GM21825 (cell line): Measurements from ENCODE around the gene AHRR.
A peak's percentile ranks its signal among the peaks of the same experiment; 100 is the strongest.

Experiments
- ATAC-seq: cut with Tn5 transposase; IDR thresholded peaks from one replicate; pipeline ENCODE4 v1.9.1; 2021; ENCODE audit warnings: mild to moderate bottlenecking, moderate library complexity; ENCODE audit not compliant: unreplicated experiment

AHRR gene

DNA sequence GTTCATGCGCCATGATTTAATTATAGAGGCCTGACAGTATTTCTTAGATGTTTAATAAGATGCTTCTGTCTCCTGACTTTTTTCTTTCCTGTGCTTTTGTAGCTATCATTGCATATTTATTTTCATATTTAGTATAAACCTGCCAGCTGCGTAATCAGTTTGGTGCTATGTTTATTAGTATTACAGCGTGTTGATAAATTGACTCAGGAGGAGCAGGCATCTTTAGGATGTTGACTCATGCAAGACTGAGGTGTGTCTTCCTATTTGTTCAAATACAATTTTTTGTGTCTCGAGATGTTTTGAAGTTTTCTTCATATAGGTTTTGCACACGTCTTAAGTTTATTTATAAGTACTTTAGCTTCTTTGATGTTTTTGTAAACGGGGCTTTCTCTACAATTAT lies 85.5 kb downstream of the AHRR start:
- ATAC-seq = no peak

- no peak for ATAC-seq
Measured at GRCh38 chr5:407801-408268, 86.3 kb downstream of the AHRR start.

DNA sequence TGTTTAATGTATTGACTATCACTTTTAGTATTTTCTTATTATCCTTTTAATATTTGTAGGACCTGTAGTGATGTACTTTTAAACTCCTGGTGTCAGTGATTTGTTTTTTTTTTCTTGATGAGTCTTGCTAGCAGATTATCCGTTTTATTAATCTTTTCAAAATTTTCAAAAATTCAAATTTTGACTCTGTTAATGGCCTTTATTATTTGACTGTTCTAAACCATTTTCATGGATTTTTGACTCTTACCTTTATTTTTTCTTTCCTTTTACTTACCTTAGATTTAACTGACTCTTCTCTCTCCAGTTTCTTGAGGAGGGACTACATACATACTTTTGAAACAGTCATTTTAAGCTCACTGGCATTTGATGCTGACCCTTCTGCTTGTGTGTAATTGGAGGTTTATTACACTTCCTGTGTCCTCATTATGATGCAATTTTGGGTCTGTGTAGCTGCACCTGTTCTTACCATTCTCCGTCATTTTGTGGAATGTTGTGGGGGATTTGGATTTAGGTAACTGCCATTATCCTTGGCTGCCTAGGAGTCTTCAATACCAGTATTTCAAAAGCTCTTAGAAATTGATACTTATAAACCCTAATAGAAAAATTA lies 89.5 kb downstream of the AHRR start:
- ATAC-seq = no peak

GRCh38 chr5:411728-412127 lies 90.2 kb downstream of the AHRR start:
- ATAC-seq = no peak

DNA sequence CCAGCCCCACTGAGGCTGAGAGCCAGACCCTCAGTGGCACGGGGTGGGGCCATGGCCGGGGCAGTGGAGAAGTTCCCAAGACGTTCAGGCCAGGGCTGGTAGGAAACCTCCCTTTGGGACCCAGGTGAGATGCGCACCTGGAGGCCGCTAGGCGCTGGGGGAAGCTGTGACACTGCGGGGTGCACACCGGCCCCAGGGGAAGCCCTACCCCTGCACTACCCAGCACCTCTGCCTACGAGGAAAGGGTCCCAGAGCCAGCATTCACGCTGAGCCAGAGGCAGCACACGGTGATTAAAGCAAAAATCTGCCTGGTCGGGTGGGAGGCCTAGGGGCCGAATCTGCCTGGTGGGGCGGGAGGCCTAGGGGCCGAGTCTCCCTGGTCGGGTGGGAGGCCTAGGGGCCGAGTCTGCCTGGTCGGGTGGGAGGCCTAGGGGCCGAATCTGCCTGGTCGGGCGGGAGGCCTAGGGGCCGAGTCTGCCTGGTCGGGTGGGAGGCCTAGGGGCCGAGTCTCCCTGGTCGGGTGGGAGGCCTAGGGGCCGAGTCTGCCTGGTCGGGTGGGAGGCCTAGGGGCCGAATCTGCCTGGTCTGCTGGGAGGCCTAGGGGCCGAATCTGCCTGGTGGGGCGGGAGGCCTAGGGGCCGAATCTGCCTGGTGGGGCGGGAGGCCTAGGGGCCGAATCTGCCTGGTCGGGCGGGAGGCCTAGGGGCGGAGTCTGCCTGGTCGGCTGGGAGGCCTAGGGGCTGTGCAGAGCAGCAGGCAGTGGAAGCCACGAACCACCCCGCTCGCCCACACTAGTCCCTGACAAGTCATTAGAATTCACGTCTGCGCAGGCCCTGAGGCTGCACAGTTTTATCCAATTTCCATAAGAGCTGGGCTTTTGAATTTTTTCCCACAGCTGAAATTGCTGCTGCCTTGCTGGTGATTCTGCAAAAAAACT lies 93.7 kb downstream of the AHRR start:
- ATAC-seq = peak; percentile 63

DNA sequence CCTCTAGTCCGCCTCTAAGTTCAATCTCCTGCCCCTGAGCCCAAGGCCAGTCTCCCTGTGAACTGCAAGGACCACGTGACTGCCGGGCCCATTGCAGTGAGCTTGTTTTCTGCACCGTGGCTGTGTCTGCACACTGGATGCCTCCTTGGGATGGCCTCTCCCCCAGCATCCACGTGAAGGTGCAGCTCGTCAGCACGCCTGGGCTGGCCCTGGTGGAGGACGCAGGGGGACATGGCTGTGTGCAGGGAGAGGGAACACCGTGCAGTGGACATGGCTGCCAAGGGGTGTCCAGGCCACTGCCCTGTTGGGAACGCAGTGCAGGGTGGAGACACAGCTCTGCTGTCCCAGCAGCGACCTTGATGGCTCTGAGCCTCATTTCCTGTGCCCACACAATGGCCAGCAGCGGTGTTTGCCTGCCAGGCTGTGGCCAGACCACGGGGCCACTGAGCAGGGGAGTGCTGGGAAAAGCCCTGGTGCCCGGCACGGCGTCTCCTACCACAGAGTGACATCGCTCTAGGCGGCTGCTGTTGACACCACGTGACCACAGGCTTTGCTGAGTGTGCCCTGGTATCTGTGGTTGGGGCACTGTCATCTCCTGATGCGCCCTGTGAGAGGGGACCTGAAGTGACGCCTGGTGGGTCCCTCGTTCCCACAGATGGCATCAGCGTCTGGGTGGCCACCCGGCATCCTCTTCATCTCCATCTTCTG lies 94.6 kb downstream of the AHRR start:
- no peak for ATAC-seq

DNA sequence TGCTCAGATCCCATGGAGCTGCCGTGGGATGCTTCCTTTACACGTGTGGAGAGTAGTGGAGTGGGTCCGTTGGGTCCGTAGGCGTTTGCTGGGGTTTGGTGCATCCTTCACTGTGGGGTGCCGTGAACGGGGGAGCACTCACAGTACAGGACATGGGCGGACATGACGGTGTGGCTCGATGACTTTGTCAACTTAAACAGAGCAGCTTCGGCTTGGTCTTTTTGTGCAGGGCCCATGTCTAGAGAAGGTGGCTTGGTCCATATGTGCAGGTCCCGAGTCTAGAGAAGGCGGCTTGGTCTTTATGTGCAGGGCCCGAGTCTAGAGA lies 95.1 kb downstream of the AHRR start:
- no peak for ATAC-seq

GRCh38 chr5:417301-418161 lies 96.0 kb downstream of the AHRR start:
- no peak for ATAC-seq

GRCh38 chr5:418162-419121 lies 96.9 kb downstream of the AHRR start:
- ATAC-seq = no peak

- no peak for ATAC-seq
Measured at GRCh38 chr5:419970-420369, 98.5 kb downstream of the AHRR start.

- ATAC-seq = no peak
Measured at GRCh38 chr5:420632-421286, 99.2 kb downstream of the AHRR start.

DNA sequence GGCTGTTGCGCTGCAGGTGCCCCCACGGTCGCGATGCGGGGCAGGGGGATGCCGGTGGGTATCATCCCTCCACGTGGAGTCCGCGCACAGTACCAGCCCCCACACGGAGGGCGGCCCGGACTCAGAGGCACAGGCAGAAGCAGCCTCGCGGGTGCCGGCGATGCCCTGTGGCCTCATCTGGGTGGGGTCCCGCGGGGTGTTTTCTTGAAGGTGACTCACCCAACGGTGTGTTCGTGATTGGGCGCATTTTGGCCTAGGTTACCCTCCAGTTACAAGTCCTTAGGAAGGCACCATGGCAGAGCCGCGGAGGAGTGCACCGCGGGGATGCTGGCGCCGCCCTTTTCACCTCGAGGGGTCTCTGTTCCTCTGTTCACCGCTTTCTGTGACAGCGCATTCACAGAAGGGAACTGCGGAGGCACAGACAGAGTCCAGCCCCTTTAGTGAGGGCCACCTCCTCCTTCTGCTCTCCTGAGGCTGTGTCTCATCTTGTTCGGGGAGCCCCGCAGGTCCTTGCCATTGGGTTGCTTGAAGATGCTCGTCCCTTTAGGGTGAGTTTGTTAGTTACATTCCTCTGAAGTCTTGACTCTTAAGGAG lies 99.9 kb downstream of the AHRR start:
- no peak for ATAC-seq

GRCh38 chr5:421901-422300 lies 100.4 kb downstream of the AHRR start:
- ATAC-seq = no peak

DNA sequence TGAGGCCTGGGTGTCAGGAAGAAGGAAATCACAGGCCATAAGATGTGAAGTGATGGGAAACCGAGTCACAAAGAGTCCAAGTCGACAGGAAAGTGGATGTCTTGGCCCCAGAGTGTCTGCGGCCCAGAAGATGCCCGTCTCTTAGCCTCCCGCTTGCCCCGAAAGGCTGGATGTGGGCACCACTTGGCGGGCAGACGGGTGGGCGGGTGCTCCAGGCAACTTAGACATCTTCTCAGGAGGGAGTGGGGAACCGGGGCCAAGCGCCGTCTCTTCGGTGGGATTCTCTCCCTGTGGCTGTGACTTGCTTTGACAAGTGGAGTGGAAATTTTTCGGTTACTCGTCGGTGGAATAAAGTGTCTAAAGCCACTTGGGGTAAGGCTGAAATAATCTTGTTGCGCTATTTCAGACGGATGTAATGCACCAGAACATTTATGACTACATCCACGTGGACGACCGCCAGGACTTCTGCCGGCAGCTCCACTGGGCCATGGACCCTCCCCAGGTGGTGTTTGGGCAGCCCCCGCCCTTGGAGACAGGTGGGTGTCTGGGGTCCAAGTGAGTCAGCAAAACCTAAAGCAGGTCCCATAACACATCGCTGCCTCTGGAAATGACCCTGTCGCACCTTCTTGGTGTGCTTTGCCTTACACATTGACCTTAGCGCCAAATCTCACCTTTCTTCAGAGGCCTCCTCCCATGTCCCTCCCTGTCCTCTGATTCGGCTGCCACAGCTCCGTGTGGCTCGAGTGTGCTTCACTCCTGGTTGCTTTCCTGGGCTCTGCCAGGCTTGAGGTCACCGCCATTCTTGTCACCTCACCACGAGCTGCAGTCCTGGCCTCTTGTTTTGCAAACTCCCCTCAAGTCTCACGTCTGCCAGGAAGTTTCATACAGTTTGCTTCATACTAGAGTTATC lies 101.1 kb downstream of the AHRR start:
- no peak for ATAC-seq

GRCh38 chr5:423233-423565 lies 101.7 kb downstream of the AHRR start:
- no peak for ATAC-seq

DNA sequence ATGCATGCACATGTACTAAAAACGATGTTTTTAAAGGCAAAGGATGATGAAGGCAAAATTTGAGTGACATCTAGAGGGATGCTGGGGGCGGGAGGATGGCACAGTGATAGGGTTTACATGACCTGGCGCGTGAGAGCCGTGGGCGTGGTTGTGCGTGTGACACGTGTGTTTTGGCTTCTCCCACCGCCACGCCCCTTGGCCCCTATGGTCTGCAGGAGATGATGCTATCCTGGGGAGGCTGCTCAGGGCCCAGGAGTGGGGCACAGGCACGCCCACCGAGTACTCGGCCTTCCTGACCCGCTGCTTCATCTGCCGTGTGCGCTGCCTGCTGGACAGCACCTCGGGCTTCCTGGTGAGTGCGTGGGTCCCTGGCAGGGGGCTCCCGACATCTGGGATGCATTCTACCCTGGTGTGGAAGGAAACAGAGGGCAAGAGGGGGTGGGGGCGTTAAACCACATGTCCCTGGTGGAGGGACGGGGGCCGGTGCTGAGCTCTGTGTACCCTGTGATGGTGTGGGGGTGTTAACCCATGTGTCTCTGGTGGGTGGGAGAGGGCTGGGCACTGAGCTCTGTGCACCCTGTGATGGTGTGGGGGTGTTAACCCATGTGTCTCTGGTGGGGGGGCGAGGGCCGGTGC lies 102.2 kb downstream of the AHRR start:
- no peak for ATAC-seq

DNA sequence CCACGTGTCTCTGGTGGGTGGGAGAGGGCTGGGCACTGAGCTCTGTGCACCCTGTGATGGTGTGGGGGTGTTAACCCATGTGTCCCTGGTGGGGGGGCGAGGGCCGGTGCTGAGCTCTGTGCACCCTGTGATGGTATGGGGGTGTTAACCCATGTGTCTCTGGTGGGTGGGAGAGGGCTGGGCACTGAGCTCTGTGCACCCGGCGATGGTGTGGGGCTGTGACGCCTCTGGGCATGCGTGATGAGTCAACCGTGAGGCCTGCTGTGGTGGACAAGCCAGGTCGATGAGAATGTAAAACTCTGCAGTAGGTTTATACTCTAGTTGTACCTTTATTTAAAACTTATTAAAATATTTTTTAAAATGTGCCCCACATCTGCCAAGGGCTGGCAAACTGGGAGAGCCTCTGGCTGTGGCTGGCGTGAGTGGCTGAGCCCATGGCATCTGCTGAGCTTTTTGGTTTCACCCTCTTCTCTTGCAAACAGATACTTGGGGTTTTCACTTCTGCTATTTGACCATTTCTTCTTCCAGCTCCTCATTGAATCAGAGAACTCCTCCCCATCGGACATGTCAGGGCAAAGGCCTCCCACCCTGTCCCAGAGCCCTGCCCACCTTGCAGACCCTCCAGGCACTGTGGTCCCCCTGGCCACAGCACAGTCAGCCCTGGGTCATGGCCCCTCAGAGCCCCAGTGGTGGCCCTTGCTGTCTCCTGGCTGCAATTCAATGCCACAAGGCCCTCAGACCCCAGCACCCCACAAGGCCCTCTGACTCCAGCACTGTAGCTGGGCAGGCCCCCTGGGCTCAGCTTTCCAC lies 103.0 kb downstream of the AHRR start:
- ATAC-seq = peak; percentile 84
